CD14-positive monocyte (primary cell): Measurements from ENCODE around the gene CNTNAP2. TPM values are rescaled to one million over a fixed set of nuclear protein-coding genes. Genes with fewer than 3 reads are reported as not detected.

Source experiments
- DNase-seq, 3 donors: peaks; one replicate each; pipeline ENCODE4 v3.0.0-alpha.2; 2011 to 2022
- H2AFZ ChIP-seq: 2 replicates; pipeline ENCODE4 v1.6.0; 2012; ENCODE audit warnings: mild to moderate bottlenecking, low read depth, low read length, inconsistent platforms; ENCODE audit not compliant: insufficient read depth, poor library complexity, severe bottlenecking
- H3K27ac ChIP-seq, 2 donors: 1 replicate in 1 of 2; 2 replicates in 1 of 2; pipeline ENCODE4 v1.5.1; 2012 to 2013; ENCODE audit warnings: low read length in 2 of 2, control low read depth in 1 of 2, inconsistent platforms in 1 of 2, low read depth in 1 of 2, mild to moderate bottlenecking in 1 of 2
- H3K27me3 ChIP-seq, 2 donors: one replicate each; pipeline versions ENCODE4 v1.6.0 to v1.6.1; 2011 to 2013; ENCODE audit warnings: low read length in 2 of 2; ENCODE audit not compliant: control insufficient read depth in 2 of 2, insufficient read depth in 2 of 2
- H3K36me3 ChIP-seq, 2 donors: replicated peaks in 1 of 2; 1 replicate in 1 of 2; 2 replicates in 1 of 2; pipeline versions ENCODE4 v1.5.1 to v1.6.1; 2012 to 2013; ENCODE audit warnings: low read length in 2 of 2, control low read depth in 1 of 2, inconsistent platforms in 1 of 2, mild to moderate bottlenecking in 1 of 2; ENCODE audit not compliant: insufficient read depth in 2 of 2, control insufficient read depth in 1 of 2
- H3K4me1 ChIP-seq, 2 donors: 1 replicate in 1 of 2; 2 replicates in 1 of 2; pipeline versions ENCODE4 v1.5.1 to v1.6.1; 2012 to 2013; ENCODE audit warnings: low read length in 2 of 2, control low read depth in 1 of 2, inconsistent platforms in 1 of 2, mild to moderate bottlenecking in 1 of 2, moderate library complexity in 1 of 2; ENCODE audit not compliant: insufficient read depth in 2 of 2, control insufficient read depth in 1 of 2
- H3K4me2 ChIP-seq: replicated peaks from 2 replicates; pipeline ENCODE3; 2012; ENCODE audit warnings: low read length, moderate library complexity, mild to moderate bottlenecking; ENCODE audit not compliant: poor library complexity, severe bottlenecking; ENCODE audit errors: extremely low read depth
- H3K4me3 ChIP-seq, 3 experiments: fragments of 200-600 bp in 1 of 3; sonication (generic) in 1 of 3; replicated peaks in 1 of 3; 1 replicate in 2 of 3; 2 replicates in 1 of 3; pipeline ENCODE4 v1.5.1; 2011 to 2013; ENCODE audit warnings: low read length in 3 of 3, mild to moderate bottlenecking in 3 of 3, control low read depth in 2 of 3, low read depth in 2 of 3, inconsistent platforms in 1 of 3, moderate library complexity in 1 of 3
- H3K79me2 ChIP-seq: 2 replicates; pipeline ENCODE4 v1.6.0; 2012; ENCODE audit warnings: mild to moderate bottlenecking, control low read depth, inconsistent platforms, low read length, moderate library complexity; ENCODE audit not compliant: insufficient read depth
- H3K9ac ChIP-seq: 2 replicates; pipeline ENCODE4 v1.6.0; 2017; ENCODE audit warnings: low read length, mild to moderate bottlenecking; ENCODE audit not compliant: insufficient read depth, poor library complexity, severe bottlenecking
- H3K9me3 ChIP-seq, 2 donors: replicated peaks in 1 of 2; 1 replicate in 1 of 2; 2 replicates in 1 of 2; pipeline versions ENCODE4 v1.5.1 to v1.6.1; 2012 to 2013; ENCODE audit warnings: low read length in 2 of 2, control low read depth in 1 of 2; ENCODE audit not compliant: control insufficient read depth in 1 of 2, insufficient read depth in 1 of 2
- H4K20me1 ChIP-seq: 2 replicates; pipeline ENCODE4 v1.6.0; 2012; ENCODE audit warnings: mild to moderate bottlenecking, low read length, control low read depth, moderate library complexity; ENCODE audit not compliant: insufficient read depth
- H3K27ac Mint-ChIP-seq, 7 donors: one replicate each; pipeline ENCODE4 v1.8.0; 2020; ENCODE audit warnings: mild to moderate bottlenecking in 7 of 7, mixed read lengths in 7 of 7, moderate library complexity in 6 of 7, inconsistent platforms in 2 of 7
- H3K27me3 Mint-ChIP-seq, 3 donors: one replicate each; pipeline ENCODE4 v1.8.0; 2021 to 2022; ENCODE audit warnings: low read depth in 3 of 3, mild to moderate bottlenecking in 3 of 3, mixed read lengths in 3 of 3, moderate library complexity in 3 of 3, inconsistent platforms in 1 of 3
- H3K36me3 Mint-ChIP-seq, 2 donors: one replicate each; pipeline ENCODE4 v1.8.0; 2020; ENCODE audit warnings: mixed read lengths in 2 of 2, inconsistent platforms in 1 of 2, mild to moderate bottlenecking in 1 of 2
- H3K4me1 Mint-ChIP-seq: one replicate; pipeline ENCODE4 v1.8.0; 2020; ENCODE audit warnings: mild to moderate bottlenecking, mixed read lengths
- H3K4me3 Mint-ChIP-seq, 2 donors: one replicate each; pipeline ENCODE4 v1.8.0; 2020; ENCODE audit warnings: mild to moderate bottlenecking in 2 of 2, mixed read lengths in 2 of 2, moderate library complexity in 1 of 2
- H3K9me3 Mint-ChIP-seq, 7 donors: one replicate each; pipeline ENCODE4 v1.8.0; 2020 to 2022; ENCODE audit warnings: mixed read lengths in 7 of 7, mild to moderate bottlenecking in 6 of 7, moderate library complexity in 6 of 7, inconsistent platforms in 2 of 7
- WGBS: methylation state at CpG from one replicate; pipeline ENCODE4 v1.1.5; 2013; ENCODE audit warnings: missing lambda C conversion rate; ENCODE audit not compliant: insufficient coverage; 5-methylcytosine and 5-hydroxymethylcytosine counted together
- intact Hi-C, 2 donors: fragments of 100-400 bp; cut with micrococcal nuclease; formaldehyde crosslinking; loops; one replicate each; pipeline versions ENCODE4 v1.15.0 to v1.15.1; 2023
- polyA plus RNA-seq, 3 donors: library from polyadenylated mRNA; depleted of rRNA in 1 of 3; unstranded in 2 of 3; stranded (reverse) in 1 of 3; fragments of 300-500 nt in 2 of 3; fragments of >200 nt in 1 of 3; fragmentation: Illumina TruSeq in 2 of 3; gene quantifications; 1 replicate in 2 of 3; 2 replicates in 1 of 3; pipeline ENCODE4 v1.2.3, GENCODE V29; 2012 to 2021
- TF ChIP-seq, protein P1 (sequence below): fragments of 200-600 bp; IDR thresholded peaks from one replicate; pipeline ENCODE4 v1.8.0; 2022; ENCODE audit warnings: antibody characterized with exemption, mild to moderate bottlenecking

Gene CNTNAP2
- polyA plus RNA-seq, 3 donors, result 0.01 TPM; not detected in 2

- no peak for DNase-seq
- TF ChIP-seq, protein P1, sequence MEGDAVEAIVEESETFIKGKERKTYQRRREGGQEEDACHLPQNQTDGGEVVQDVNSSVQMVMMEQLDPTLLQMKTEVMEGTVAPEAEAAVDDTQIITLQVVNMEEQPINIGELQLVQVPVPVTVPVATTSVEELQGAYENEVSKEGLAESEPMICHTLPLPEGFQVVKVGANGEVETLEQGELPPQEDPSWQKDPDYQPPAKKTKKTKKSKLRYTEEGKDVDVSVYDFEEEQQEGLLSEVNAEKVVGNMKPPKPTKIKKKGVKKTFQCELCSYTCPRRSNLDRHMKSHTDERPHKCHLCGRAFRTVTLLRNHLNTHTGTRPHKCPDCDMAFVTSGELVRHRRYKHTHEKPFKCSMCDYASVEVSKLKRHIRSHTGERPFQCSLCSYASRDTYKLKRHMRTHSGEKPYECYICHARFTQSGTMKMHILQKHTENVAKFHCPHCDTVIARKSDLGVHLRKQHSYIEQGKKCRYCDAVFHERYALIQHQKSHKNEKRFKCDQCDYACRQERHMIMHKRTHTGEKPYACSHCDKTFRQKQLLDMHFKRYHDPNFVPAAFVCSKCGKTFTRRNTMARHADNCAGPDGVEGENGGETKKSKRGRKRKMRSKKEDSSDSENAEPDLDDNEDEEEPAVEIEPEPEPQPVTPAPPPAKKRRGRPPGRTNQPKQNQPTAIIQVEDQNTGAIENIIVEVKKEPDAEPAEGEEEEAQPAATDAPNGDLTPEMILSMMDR, result no peak
- intact Hi-C loops, result no loop called here
These were observed 840.3 kb downstream of the CNTNAP2 start for GRCh38 chr7:146956853-146957252.

GRCh38 chr7:146960773-146961391 lies 844.3 kb downstream of the CNTNAP2 start:
- 100% methylated on average over 1 of the region's 5 CpGs for WGBS
- H4K20me1 ChIP-seq, result no peaks in the 10 kb centered on the region
- Mint-ChIP-seq H3K4me3 (no peak overlapping the region), H3K27ac (no peak overlapping the region), H3K4me1 (no peaks in the 10 kb centered on the region), H3K9me3 (peaks cover 0 to 10% (median 0%) of the 10 kb centered on the region in 7 donors), H3K36me3 (no peaks in the 10 kb centered on the region), H3K27me3 (no peaks in the 10 kb centered on the region)
- no peak overlapping the region for H3K4me3 ChIP-seq
- no peaks in the 10 kb centered on the region for H3K4me1 ChIP-seq
- no peak overlapping the region for H3K4me2 ChIP-seq
- no peak for DNase-seq
- no peaks in the 10 kb centered on the region for H3K79me2 ChIP-seq
- H3K9me3 ChIP-seq, result no peaks in the 10 kb centered on the region
- no peak overlapping the region for H2AFZ ChIP-seq
- H3K36me3 ChIP-seq, result no peaks in the 10 kb centered on the region
- H3K27me3 ChIP-seq, result no peaks in the 10 kb centered on the region
- no peak overlapping the region for H3K27ac ChIP-seq
- H3K9ac ChIP-seq, result no peak overlapping the region
- TF ChIP-seq, protein P1, result no peak
- intact Hi-C loops, result no loop called here

More at GRCh38 chr7:146956853-146957252, 840.3 kb downstream of the CNTNAP2 start:
- Histone ChIP-seq H3K27me3 (no peaks in the 10 kb centered on the region), H3K4me3 (no peak overlapping the region), H3K4me2 (no peak overlapping the region), H3K27ac (no peak overlapping the region), H3K36me3 (no peaks in the 10 kb centered on the region), H2AFZ (no peak overlapping the region), H3K4me1 (no peaks in the 10 kb centered on the region), H3K79me2 (no peaks in the 10 kb centered on the region), H3K9me3 (no peaks in the 10 kb centered on the region), H4K20me1 (no peaks in the 10 kb centered on the region), H3K9ac (no peak overlapping the region)
- H3K27ac Mint-ChIP-seq, result no peak overlapping the region
- H3K4me3 Mint-ChIP-seq, result no peak overlapping the region
- peaks cover 8% of the 10 kb centered on the region for H3K4me1 Mint-ChIP-seq
- 86% methylated on average over 2 of the region's 3 CpGs for WGBS
- H3K27me3 Mint-ChIP-seq, result no peaks in the 10 kb centered on the region
- H3K9me3 Mint-ChIP-seq, result peaks cover 0 to 4% (median 0%) of the 10 kb centered on the region in 7 donors
- no peaks in the 10 kb centered on the region for H3K36me3 Mint-ChIP-seq
